HG03196 (cell line): ENCODE results near the gene SCUBE2.

Experiments
- ATAC-seq: cut with Tn5 transposase; IDR thresholded peaks from one replicate; pipeline ENCODE4 v1.9.1; 2021; ENCODE audit not compliant: unreplicated experiment

The SCUBE2 gene

GRCh38 chr11:8971924-8972316 lies 119.5 kb downstream of the SCUBE2 start:
- no peak for ATAC-seq

GRCh38 chr11:8971196-8971923 lies 120.0 kb downstream of the SCUBE2 start:
- no peak for ATAC-seq
